HG03354 (cell line): ENCODE data around the gene PTPRU.
"Not testable (repeated sequence)": the region's sequence is repeated elsewhere in the genome, so short reads cannot be mapped to it uniquely, and the experiment has no call there.

ENCODE experiments used
- ATAC-seq: cut with Tn5 transposase; IDR thresholded peaks from one replicate; pipeline ENCODE4 v1.9.1; 2021; ENCODE audit warnings: mild to moderate bottlenecking; ENCODE audit not compliant: unreplicated experiment, poor library complexity, severe bottlenecking

The PTPRU gene

GRCh38 chr1:29218223-29218622, 18.1 kb upstream of the PTPRU start:
- ATAC-seq = no peak

DNA sequence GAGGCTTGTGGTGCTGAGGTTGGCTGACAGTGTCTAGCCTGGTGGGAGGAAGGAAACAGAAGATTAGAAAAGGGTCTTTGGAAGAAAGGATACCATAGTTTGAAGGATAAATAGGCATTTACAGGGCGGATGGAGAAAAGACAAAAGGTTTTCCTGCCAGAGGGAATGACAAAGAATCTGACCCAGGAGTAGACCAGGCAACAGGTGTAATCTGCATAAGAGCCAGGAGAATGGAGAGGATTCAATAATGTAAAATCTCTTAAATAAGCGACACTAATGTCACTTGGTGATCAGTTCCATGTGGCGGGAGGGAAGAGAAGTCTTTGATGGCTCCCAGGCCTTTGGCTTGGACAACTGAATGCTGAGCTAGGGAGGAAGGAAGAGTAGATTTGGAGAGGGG, 15.0 kb upstream of the PTPRU start:
- no peak for ATAC-seq

DNA sequence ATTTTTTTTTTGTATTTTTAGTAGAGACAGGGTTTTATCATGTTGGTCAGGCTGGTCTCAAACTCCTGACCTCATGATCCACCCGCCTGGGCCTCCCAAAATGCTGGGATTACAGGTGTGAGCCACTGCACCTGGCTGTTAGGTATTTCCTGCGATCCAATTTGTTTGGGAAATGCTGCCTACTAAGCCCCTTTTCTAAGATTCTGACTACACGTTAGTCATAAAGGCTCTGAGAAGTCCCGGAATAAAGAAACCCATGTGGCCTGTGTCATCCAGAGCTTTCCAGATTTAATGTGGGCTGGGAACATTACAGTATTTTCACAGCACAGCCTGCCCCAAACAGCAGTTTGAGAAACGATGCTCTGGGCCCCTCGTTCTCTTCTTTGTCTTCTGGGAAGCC, 14.1 kb upstream of the PTPRU start:
- ATAC-seq = not testable (repeated sequence)

DNA sequence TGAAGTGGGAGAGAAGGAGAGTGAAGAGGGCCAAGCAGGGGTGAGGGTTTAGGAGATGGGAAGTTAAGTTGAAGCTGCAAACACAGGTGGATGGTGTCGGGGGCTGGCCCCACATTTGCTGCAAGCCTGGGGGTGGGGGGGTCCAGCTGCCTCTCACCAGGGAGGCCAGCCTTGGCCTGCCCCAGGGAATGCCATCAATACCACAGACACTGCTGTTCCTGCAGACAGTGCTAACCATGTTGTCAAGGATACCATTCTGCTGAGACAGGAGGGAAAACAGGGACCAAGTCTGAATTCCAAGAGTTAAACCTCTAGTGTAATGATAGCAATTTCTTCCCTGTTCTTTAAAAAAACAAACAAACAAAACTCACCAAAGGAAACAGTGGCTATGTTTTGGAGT, 13.6 kb upstream of the PTPRU start:
- ATAC-seq = no peak

DNA sequence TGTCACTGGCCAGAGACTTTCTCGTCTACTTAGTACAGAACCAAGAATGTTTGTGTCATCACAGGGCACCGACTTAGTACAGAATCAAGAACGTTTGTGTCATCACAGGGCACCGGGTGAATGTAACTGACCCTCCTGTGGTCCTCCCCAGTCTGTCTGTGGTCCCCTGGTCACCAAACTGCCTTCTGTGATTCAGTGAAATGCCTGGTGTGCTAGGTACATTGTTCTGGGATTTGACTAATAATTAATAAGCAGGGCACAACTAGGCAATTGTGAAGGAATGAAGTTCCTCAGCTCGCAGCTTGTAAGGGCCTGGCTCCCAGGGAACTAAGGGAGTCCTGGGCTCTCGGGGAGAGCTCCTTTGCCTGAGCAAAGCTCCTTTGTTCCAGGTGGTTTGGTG, 12.8 kb upstream of the PTPRU start:
- no peak for ATAC-seq

- no peak for ATAC-seq
Observed at GRCh38 chr1:29224356-29224837, 11.9 kb upstream of the PTPRU start.

- ATAC-seq = no peak
Observed at GRCh38 chr1:29225361-29225760, 11.0 kb upstream of the PTPRU start.

DNA sequence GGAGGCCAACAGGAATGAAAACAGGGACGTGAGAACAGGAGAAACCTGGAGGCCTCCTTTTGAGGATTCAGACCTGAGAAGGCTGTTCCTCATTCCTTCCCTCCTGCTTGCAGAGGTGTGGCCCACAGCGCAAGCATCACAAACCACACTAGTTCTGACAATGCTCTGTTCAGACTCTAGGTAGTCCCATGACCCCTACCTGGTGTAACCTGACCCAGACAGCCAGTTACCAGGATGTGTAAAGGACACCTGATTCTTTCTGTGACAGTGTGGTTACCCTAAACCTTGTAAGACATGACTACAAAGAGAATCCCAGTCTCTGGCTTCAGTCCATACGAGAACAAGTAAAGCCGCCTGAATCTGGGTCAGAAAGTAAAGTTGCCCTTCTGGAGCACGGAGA, 8.8 kb upstream of the PTPRU start:
- no peak for ATAC-seq

DNA sequence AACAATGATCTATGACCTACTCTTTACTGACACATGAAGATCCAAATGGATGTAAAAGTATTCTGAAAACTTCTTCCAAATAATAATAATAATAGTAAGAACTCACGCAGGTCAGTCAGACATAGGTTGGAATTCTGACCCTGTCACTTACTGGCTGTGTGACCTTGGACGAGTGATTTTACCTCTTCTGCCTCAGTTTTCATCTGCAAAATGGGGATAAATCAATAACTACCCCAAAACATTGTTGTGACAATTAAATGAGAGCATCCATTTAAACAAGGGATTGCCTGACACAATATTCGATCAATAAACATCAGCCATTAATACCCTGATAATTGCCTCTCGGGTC, 6.1 kb upstream of the PTPRU start:
- ATAC-seq = no peak

GRCh38 chr1:29230553-29231378, 5.6 kb upstream of the PTPRU start, which contains the start of gene MECR:
Gene MECR, minus strand, starts transcription at chr1:29230934. Its CDS starts 28 bp downstream, at chr1:29230906.
- ATAC-seq = peak; percentile 95

DNA sequence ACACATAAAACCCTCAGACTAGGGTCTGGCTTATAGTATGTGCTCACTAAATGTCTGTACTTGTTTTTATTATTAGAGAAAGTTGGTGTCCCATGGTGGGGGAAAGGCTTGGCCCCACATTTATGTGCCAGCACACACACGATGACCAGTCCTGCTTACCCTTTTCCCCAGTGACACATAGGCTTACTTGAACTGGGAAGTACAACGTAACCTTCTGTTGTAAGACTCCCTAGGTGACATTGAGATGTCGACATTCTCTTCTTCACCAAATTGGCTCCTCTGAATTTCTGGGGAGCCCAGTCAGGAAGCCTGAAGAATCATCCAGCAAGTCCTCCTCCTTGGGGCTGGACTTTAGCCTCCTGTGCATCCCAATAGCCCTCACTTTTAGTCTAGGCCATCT, 3.9 kb upstream of the PTPRU start:
- no peak for ATAC-seq

GRCh38 chr1:29233693-29234092, 2.6 kb upstream of the PTPRU start:
- ATAC-seq = no peak

DNA sequence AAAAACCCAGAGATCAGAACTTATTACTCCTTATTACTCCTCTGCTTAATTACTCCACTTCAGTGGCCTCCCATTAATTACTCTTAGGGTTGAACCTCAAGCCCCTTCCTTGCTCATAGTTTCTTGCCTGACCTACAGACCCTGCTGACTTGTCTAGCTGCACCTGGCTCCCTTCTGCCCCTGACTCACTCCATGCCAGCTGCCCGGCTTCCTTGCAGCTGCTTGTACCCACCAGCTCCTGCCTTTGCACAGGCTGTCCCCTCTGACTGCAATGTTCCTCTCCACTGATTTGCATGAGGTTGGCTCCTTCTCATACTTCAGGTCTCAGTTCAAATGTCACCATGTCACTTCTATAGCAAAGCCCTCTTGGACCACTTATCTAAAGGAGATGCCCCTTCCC, 1.9 kb upstream of the PTPRU start:
- no peak for ATAC-seq

GRCh38 chr1:29234881-29235280, 1.4 kb upstream of the PTPRU start:
- ATAC-seq = not testable (repeated sequence)

DNA sequence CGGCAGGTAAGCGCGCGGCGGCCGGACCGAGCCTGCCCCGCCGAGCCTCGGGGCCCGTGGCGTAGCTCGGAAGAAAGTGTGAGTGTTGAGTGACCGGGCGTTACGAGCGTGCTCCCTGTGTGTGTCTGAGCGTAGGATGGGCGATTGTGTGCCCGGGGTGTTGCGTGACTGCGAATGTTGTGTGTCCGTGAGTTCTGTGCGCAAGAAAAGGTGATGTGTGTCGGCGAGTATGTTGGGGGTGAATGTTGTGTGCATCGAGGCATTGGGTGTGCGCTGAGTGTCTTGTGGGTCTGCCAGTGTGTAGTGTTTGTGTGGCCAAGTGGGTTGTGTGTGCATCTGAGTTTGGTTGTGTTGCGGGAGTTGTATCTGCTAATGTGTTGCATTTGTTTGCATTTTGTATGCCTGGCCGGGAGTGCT, 398 bp downstream of the PTPRU start:
- ATAC-seq = no peak

DNA sequence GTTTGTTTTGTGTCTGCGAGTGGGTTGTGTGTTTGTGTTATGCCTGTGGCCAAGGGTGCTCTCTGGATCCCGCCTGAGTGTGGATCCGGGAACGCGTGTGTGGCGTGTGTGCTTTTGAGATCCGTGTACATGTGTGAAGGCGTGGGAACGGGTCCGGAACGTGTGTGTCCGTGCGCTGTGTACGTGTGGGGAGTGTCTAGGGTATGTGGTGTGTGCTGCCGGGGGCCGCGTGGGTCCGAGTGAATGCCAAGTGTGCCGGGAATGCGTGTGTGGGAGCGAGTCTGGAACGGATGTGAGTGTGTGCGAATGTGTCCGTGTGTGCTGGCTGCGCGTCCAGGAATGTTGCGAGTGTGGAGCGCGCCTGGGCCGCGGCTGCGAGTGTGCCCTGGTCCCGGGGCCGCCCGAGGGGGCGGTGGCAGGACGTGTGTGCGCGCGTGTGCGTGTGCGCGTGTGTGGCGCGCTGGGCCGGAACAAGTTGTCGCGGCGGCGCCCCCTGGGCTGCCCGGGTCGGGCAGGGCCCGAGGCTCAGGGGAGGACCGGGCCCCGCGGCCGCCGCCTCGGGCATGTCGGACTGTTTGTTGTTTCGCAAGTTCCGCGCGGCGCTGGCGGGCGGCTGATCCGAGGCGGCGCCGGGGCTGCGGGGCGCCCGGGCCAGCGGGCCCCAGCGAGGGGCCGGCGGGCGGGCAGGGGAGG, 953 bp downstream of the PTPRU start:
- ATAC-seq = no peak

- ATAC-seq = no peak
Observed at GRCh38 chr1:29237852-29238619, 1.7 kb downstream of the PTPRU start.

DNA sequence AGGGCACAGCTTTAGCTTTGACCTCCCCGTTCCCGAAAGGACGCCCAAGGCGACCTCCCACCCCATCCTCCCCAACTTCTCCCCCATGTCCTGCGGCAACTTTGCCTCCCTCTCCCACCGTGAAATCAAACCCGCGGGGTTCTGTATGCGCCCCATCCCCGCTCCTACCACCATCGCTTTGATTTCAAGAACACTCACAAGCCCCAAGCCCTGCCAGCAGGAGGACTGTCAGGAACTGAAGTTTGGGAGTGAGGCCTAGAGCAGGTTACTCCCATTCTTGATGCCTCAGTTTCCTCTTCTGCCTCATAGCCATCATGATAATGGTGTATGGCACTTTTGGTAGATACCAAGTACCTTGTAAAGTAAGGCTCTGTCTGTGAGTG, 2.3 kb downstream of the PTPRU start:
- ATAC-seq = no peak

- ATAC-seq = no peak
Observed at GRCh38 chr1:29239142-29239541, 2.8 kb downstream of the PTPRU start.

DNA sequence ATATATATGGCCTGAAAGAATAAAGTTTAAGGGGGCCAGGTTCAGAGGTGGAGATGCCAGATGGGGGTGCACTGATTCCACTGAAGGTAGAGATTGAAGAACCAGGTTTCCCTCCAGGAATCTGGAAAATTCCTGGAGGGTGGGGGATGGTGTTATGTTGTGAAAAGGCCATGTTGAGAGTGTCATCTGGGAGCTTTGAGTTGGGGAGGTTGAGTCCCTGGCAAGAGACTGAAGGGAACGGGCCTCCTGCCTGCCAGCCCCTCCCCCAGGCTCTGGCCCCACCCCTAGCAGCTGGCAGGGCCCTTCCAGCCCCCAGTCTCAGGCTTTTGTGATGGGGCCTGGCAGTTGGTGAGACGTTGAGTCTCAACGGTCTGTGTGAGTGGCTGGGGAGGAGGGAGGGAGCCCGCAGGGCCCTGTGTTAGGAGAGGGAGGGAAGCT, 4.1 kb downstream of the PTPRU start:
- no peak for ATAC-seq
